Gastroesophageal sphincter (tissue), 4 donors: ENCODE measurements around the gene EPOP. TPM values are rescaled to one million over a fixed set of nuclear protein-coding genes. Genes with fewer than 3 reads are reported as not detected.

Source experiments
- ATAC-seq: fragments of 150-250 bp; one replicate; pipeline ENCODE4 v1.9.1; 2016; ENCODE audit warnings: mild to moderate bottlenecking, moderate library complexity
- H3K27ac ChIP-seq, 4 donors: fragments of 200-600 bp; sonication (generic) in 3 of 4; 1 replicate in 3 of 4; 2 replicates in 1 of 4; pipeline ENCODE4 v1.5.1; 2016 to 2019
- H3K27me3 ChIP-seq: fragments of 200-600 bp; sonication (generic); one replicate; pipeline ENCODE4 v1.5.1; 2019
- H3K36me3 ChIP-seq, 2 donors: fragments of 200-600 bp; sonication (generic); one replicate each; pipeline ENCODE4 v1.5.1; 2019; ENCODE audit warnings: control low read depth in 1 of 2
- H3K4me1 ChIP-seq, 3 donors: fragments of 200-600 bp; sonication (generic); 1 replicate in 2 of 3; 2 replicates in 1 of 3; pipeline ENCODE4 v1.5.1; 2016 to 2019; ENCODE audit warnings: control low read depth in 2 of 3
- H3K4me3 ChIP-seq, 2 donors: fragments of 200-600 bp; sonication (generic); one replicate each; pipeline ENCODE4 v1.5.1; 2019; ENCODE audit warnings: mild to moderate bottlenecking in 1 of 2, moderate library complexity in 1 of 2
- H3K9me3 ChIP-seq, 3 donors: fragments of 200-600 bp; sonication (generic); one replicate each; pipeline ENCODE4 v1.5.1; 2017 to 2019; ENCODE audit warnings: control low read depth in 2 of 3
- CTCF ChIP-seq, 4 experiments: fragments of 200-600 bp in 2 of 4; fragments of 450-650 bp in 2 of 4; sonication (generic) in 1 of 4; IDR thresholded peaks; one replicate each; pipeline ENCODE4 v1.5.1; 2017 to 2019; ENCODE audit warnings: antibody characterized with exemption in 4 of 4, mild to moderate bottlenecking in 2 of 4, moderate library complexity in 2 of 4
- EP300 ChIP-seq: sonication (generic); formaldehyde crosslinking; IDR thresholded peaks from one replicate; pipeline ENCODE4 v1.6.1; 2017; ENCODE audit warnings: antibody characterized with exemption, mild to moderate bottlenecking
- POLR2A ChIP-seq, 2 donors: fragments of 450-650 bp; IDR thresholded peaks; one replicate each; pipeline ENCODE4 v1.6.1; 2017; ENCODE audit warnings: antibody characterized with exemption in 2 of 2, mild to moderate bottlenecking in 2 of 2, moderate library complexity in 1 of 2
- POLR2AphosphoS5 ChIP-seq: sonication (generic); formaldehyde crosslinking; IDR thresholded peaks from one replicate; pipeline ENCODE4 v1.6.1; 2017; ENCODE audit warnings: antibody characterized with exemption
- WGBS, 2 donors: methylation state at CpG; one replicate each; pipeline ENCODE4 v1.1.5; 2018; ENCODE audit warnings: low coverage in 1 of 2; 5-methylcytosine and 5-hydroxymethylcytosine counted together
- total RNA-seq, 4 donors: library from RNA; depleted of rRNA; stranded (reverse); fragments of >200 nt; gene quantifications; one replicate each; pipeline ENCODE4 v1.1.0, GENCODE V29; 2016

EPOP gene
- total RNA-seq, 4 donors from 2014 or later, result 0.31 to 3.5 (median 1.5) TPM

- Histone ChIP-seq H3K36me3 (peaks cover 0 to 17% of the 10 kb centered on the region in 2 donors), H3K4me1 (peaks cover 0 to 62% (median 14%) of the 10 kb centered on the region in 3 donors), H3K27ac (peak overlapping the region; percentile 85 to 97 (median 96)), H3K27me3 (no peaks in the 10 kb centered on the region), H3K9me3 (no peaks in the 10 kb centered on the region), H3K4me3 (peak overlapping the region; percentile 75 to 78)
- TF ChIP-seq CTCF (IDR thresholded peaks at IDR 0.05) (peak in 2 of 4 experiments; percentile 3 to 11), POLR2A (IDR thresholded peaks at IDR 0.05) (peak; percentile 33 to 44), POLR2AphosphoS5 (peak; percentile 63), EP300 (no peak)
- WGBS, 2 donors, result 2 to 3% methylated on average over 10 to 13 of the region's 50 CpGs
- ATAC-seq, result peak; percentile 28
Observed at GRCh38 chr17:38703742-38704605, 29.2 kb upstream of the EPOP start.

GRCh38 chr17:38702916-38703741, 28.4 kb upstream of the EPOP start:
- Histone ChIP-seq H3K4me1 (peaks cover 0 to 53% (median 14%) of the 10 kb centered on the region in 3 donors), H3K27me3 (no peaks in the 10 kb centered on the region), H3K27ac (peak overlapping the region; percentile 85 to 97 (median 96)), H3K36me3 (peaks cover 0 to 9% of the 10 kb centered on the region in 2 donors), H3K4me3 (peak overlapping the region; percentile 75 to 78), H3K9me3 (no peaks in the 10 kb centered on the region)
- no peak for TF ChIP-seq CTCF (IDR thresholded peaks at IDR 0.05)
- TF ChIP-seq EP300, result no peak
- WGBS, 2 donors, result 2 to 6% methylated on average over 19 to 20 of the region's 55 CpGs
- ATAC-seq, result no peak

GRCh38 chr17:38702166-38702915, 27.6 kb upstream of the EPOP start:
- 0 to 1% methylated on average over 17 to 20 of the region's 81 CpGs for WGBS, 2 donors
- Histone ChIP-seq H3K9me3 (no peaks in the 10 kb centered on the region), H3K36me3 (peaks cover 0 to 1% of the 10 kb centered on the region in 2 donors), H3K4me3 (peak overlapping the region; percentile 75 to 78), H3K4me1 (peaks cover 0 to 45% (median 12%) of the 10 kb centered on the region in 3 donors), H3K27me3 (no peaks in the 10 kb centered on the region), H3K27ac (peak overlapping the region; percentile 85 to 97 (median 96))
- peak; percentile 81 for ATAC-seq
- TF ChIP-seq EP300 (no peak), POLR2A (IDR thresholded peaks at IDR 0.05) (peak; percentile 71 to 82), POLR2AphosphoS5 (peak; percentile 85)

- Histone ChIP-seq H3K36me3 (no peaks in the 10 kb centered on the region), H3K4me3 (peak overlapping the region; percentile 75 to 78), H3K4me1 (peaks cover 0 to 38% (median 5%) of the 10 kb centered on the region in 3 donors), H3K27me3 (no peaks in the 10 kb centered on the region), H3K27ac (peak overlapping the region; percentile 70 to 97 (median 90)), H3K9me3 (no peaks in the 10 kb centered on the region)
- no peak for ATAC-seq
- WGBS, 2 donors, result 0% methylated on average over 1 to 5 of the region's 25 CpGs
- no peak for TF ChIP-seq POLR2AphosphoS5
- TF ChIP-seq EP300, result no peak
- TF ChIP-seq POLR2A (IDR thresholded peaks at IDR 0.05), result no peak
- TF ChIP-seq CTCF (IDR thresholded peaks at IDR 0.05), result peak in 1 of 4 experiments; percentile 13
Observed at GRCh38 chr17:38701504-38702165, 26.9 kb upstream of the EPOP start.
